Measurements from ENCODE around the gene BNIPL. TPM values are rescaled to one million over a fixed set of nuclear protein-coding genes. Genes with fewer than 3 reads are reported as not detected.
A peak's percentile ranks its signal among the peaks of the same experiment; 100 is the strongest.

The BNIPL gene
- total RNA-seq, 1 donor from 2014 or later: 27.7 TPM

DNA sequence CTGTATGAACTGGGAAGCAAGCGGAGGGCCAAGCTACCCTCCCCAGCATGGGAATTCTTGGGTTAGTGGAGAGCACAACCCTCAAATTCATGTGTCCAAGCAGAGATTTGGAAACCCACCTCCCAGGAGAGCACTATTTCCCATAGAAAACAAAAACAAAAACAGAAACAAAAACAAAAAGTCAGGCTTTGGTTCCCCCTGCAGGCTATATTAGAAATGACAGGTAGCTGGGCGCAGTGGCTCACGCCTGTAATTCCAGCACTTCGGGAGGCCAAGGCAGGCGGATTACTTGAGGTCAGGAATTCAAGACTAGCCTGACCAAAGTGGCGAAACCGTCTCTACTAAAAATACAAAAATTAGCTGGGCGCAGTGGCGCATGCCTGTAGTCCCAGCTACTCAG lies 40.5 kb upstream of the BNIPL start:
- Mint-ChIP-seq H3K9me3 (no peaks in the 10 kb centered on the region), H3K27me3 (no peaks in the 10 kb centered on the region), H3K27ac (peak overlapping the region; percentile 29), H3K4me3 (no peak overlapping the region), H3K4me1 (ENCODE audit: unreplicated experiment) (no peaks in the 10 kb centered on the region), H3K36me3 (peaks cover 5% of the 10 kb centered on the region)
- TF ChIP-seq, protein P1, sequence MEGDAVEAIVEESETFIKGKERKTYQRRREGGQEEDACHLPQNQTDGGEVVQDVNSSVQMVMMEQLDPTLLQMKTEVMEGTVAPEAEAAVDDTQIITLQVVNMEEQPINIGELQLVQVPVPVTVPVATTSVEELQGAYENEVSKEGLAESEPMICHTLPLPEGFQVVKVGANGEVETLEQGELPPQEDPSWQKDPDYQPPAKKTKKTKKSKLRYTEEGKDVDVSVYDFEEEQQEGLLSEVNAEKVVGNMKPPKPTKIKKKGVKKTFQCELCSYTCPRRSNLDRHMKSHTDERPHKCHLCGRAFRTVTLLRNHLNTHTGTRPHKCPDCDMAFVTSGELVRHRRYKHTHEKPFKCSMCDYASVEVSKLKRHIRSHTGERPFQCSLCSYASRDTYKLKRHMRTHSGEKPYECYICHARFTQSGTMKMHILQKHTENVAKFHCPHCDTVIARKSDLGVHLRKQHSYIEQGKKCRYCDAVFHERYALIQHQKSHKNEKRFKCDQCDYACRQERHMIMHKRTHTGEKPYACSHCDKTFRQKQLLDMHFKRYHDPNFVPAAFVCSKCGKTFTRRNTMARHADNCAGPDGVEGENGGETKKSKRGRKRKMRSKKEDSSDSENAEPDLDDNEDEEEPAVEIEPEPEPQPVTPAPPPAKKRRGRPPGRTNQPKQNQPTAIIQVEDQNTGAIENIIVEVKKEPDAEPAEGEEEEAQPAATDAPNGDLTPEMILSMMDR (conservative IDR thresholded peaks at IDR 0.05): peak; percentile 90
- DNase-seq (ENCODE audit: extremely low spot score, unreplicated experiment): no peak

DNA sequence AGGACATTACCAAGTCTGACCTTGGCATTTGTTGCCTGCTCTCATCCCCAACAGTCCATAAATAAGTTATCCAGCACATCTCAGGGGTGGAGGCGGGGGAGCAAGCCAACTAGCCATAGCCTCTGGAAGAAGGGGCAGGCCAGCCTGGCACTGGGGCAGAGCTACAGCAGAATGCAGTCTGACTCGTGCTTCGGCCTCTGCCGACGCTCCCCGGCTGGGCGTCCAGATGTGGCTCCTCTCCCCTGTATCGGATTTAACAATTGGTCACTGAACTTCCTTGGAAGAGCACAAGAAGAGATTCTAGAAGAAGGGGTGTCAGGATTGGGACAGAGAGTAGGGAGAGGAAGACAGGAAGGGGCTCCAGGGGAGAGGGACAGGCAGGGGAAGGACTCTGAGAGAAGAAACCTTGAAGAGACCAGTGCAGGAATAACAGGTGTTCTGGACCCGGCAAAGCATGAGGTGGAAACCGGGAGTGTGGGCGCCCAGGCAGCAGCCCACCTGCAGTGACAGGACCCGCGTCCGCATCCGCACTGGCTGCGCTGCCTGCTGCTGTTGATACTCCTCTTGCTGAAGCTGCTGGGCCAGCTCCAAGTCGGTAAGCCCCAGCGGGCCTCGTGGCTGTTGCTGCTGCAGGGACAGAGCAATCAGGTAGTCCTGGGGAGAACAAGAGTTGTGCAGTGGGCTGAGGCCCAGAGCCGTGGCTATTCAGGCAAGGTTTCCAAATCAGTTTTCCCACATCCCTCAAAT lies 39.1 kb upstream of the BNIPL start:
- DNase-seq (ENCODE audit: extremely low spot score, unreplicated experiment): no peak
- H3K4me3 Mint-ChIP-seq: no peak overlapping the region
- H3K27me3 Mint-ChIP-seq: no peaks in the 10 kb centered on the region
- H3K4me1 Mint-ChIP-seq (ENCODE audit: unreplicated experiment): peaks cover 6% of the 10 kb centered on the region
- H3K27ac Mint-ChIP-seq: no peak overlapping the region
- TF ChIP-seq, protein P1 (conservative IDR thresholded peaks at IDR 0.05): no peak
- H3K9me3 Mint-ChIP-seq: no peaks in the 10 kb centered on the region
- peaks cover 10% of the 10 kb centered on the region for H3K36me3 Mint-ChIP-seq

DNA sequence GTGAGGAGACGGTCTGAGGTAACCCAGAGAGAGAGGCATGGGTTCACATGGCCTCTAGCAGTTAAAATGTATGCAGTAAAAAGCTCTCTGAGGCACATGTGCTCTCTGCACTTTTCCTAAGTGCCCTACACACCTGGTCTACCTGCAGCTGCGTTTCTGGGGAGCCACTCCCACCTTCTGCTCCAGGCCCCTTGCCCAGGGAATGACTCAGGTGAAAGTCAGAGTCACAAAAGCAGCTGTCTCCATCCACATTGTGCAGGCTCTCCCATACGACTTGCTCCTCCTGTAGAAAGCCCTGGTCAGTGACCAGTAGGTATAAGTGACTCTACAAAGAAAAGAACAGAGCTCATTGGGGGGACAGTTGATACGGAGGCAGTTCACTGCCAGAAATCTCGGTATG lies 38.4 kb upstream of the BNIPL start:
- H3K36me3 Mint-ChIP-seq: peaks cover 14% of the 10 kb centered on the region
- H3K4me1 Mint-ChIP-seq (ENCODE audit: unreplicated experiment): peaks cover 11% of the 10 kb centered on the region
- H3K9me3 Mint-ChIP-seq: no peaks in the 10 kb centered on the region
- H3K27me3 Mint-ChIP-seq: no peaks in the 10 kb centered on the region
- H3K4me3 Mint-ChIP-seq: no peak overlapping the region
- no peak overlapping the region for H3K27ac Mint-ChIP-seq
- no peak for DNase-seq (ENCODE audit: extremely low spot score, unreplicated experiment)
- TF ChIP-seq, protein P1 (conservative IDR thresholded peaks at IDR 0.05): no peak

DNA sequence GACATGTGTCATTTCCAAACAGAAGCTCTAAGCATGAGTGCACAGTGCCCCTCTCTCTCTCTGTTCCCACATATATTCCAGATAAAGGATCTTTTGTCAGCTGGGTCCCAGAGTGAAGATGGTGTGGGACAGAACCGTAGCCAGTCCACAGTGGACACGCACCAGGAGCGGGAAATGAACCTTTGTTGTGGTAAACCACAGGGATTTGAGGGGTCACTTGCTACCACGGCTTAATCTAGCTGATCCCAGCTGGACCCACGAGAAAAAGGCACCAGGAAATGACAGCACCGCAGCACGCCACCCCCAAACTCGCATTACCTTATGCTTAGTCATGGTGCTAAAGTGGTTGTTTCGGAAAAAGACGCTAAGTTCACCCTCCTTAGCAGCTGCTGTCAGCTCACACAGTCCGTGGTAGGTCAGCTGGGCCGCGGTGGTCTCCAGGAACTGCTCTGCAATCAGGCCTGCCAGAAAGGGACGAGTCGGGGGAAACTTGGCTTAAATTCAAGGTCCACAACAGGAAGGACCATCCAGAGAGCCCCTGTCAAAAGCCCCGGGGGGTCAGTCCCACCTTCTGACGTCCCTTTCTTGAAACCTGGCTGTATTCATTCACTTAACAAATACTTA lies 37.2 kb upstream of the BNIPL start:
- Mint-ChIP-seq H3K4me1 (ENCODE audit: unreplicated experiment) (peaks cover 13% of the 10 kb centered on the region), H3K27ac (no peak overlapping the region), H3K36me3 (peaks cover 14% of the 10 kb centered on the region), H3K27me3 (no peaks in the 10 kb centered on the region), H3K9me3 (no peaks in the 10 kb centered on the region), H3K4me3 (no peak overlapping the region)
- DNase-seq (ENCODE audit: extremely low spot score, unreplicated experiment): no peak
- TF ChIP-seq, protein P1 (conservative IDR thresholded peaks at IDR 0.05): no peak

DNA sequence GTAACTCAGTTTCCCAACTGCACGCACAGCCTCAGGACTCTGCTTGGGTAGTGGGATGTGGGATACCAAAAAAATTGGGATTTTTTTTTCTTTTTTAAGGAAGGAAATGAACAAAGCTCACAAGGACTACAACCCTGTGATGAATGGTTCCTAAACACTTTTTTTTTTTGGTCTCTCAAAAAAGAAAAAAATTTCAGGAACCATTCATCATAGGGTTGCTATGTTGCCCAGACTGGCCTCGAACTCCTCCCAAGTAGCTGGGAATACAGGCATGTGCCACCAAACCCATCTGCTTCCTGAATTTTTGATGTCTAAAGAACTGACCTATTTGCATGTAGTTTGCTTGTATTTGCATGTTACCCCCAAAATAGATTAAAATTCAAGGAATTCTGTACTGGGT lies 36.5 kb upstream of the BNIPL start:
- Mint-ChIP-seq H3K27me3 (no peaks in the 10 kb centered on the region), H3K4me3 (no peak overlapping the region), H3K9me3 (no peaks in the 10 kb centered on the region), H3K36me3 (peaks cover 14% of the 10 kb centered on the region), H3K27ac (no peak overlapping the region), H3K4me1 (ENCODE audit: unreplicated experiment) (peaks cover 13% of the 10 kb centered on the region)
- TF ChIP-seq, protein P1 (conservative IDR thresholded peaks at IDR 0.05): no peak
- DNase-seq (ENCODE audit: extremely low spot score, unreplicated experiment): no peak
